Measurements from ENCODE around the gene NKTR.

DNA sequence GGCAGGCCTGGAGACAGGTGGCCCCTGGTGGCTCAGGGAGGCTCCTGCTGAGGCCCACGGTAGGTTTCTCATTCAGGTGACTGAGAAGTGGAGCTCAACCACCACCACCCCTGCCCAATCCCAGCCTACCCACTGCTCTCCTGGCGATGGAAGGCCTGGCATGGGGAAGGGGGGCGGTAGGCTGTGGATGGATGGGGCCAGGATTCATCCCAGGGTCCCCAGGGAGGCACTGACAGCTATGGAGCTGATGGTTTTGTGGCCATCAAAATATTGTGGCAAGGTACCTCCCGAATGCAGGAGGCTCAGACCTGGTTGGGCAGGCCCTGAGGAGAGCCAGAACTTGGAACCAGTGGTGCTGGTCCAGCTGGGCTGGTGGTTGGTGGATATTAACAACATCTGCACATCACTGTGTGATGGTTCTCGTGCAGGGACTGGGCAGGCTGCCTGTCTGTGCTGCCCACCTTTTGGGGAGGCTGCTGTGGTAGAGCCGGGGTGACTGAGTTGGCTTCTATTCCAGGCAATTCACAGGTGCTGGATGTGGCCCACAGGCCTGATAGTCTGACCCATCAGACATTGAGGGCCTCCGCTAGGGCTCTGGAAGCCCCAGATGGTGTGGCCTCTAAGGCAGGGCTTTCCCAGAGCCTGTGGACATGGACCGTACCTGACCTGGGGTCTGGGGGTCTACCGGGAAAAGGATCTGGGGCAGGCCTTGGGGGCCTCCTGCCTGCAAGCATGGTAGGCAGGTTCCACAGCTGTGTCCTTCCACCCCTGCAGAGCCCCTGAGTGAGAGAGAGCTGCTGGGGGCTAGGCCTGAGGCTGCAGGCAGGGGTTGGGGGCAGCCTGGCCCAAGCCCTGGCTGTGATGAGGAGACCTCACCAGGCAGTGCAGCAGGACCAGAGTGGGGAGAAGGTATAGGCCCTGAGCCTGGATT lies 56.5 kb downstream of the NKTR start:
- no peak for TF ChIP-seq POLR2A (IDR thresholded peaks at IDR 0.05; ENCODE audit: low read length)
- TF ChIP-seq GATA1 (IDR thresholded peaks at IDR 0.05; ENCODE audit: low read depth, low read length) = no peak

All from erythroblast (primary cell).